Adrenal gland (tissue), 5 donors: ENCODE measurements around the gene GSG1L2.

Experiments
- POLR2A ChIP-seq, 2 donors: fragments of 450-650 bp; IDR thresholded peaks; one replicate each; pipeline ENCODE4 v1.6.1; 2017; ENCODE audit warnings: antibody characterized with exemption in 2 of 2, mild to moderate bottlenecking in 2 of 2, moderate library complexity in 1 of 2
- TF ChIP-seq, protein P1 (sequence below), 6 experiments: fragments of 450-650 bp in 4 of 6; fragments of 200-600 bp in 2 of 6; sonication (generic) in 1 of 6; IDR thresholded peaks; 1 replicate in 5 of 6; 2 replicates in 1 of 6; pipeline versions ENCODE4 v1.5.1 to v1.8.0; 2016 to 2021; ENCODE audit warnings: antibody characterized with exemption in 6 of 6, mild to moderate bottlenecking in 2 of 6, moderate library complexity in 1 of 6
- donor health status: DM: no; HTN: no; CAD: no.

DNA sequence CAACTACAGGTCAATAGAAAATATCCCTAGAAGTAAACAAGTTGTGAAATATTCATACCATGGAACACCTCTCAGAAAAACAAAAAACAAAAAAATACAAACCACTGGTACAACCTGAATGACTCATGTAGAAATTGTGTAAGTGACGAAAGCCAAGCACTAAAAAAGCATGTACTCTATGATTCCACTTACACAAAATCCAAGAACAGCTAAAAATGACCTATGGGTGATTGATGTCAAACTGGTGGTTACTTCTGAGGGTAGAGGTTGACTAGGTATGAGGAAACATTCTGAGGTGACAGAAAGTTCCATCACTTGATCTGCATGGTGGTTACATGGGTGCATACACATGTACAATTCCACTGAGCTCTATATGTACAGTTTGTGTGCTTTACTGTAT is 61.6 kb downstream of the GSG1L2 start:
- TF ChIP-seq, protein P1, sequence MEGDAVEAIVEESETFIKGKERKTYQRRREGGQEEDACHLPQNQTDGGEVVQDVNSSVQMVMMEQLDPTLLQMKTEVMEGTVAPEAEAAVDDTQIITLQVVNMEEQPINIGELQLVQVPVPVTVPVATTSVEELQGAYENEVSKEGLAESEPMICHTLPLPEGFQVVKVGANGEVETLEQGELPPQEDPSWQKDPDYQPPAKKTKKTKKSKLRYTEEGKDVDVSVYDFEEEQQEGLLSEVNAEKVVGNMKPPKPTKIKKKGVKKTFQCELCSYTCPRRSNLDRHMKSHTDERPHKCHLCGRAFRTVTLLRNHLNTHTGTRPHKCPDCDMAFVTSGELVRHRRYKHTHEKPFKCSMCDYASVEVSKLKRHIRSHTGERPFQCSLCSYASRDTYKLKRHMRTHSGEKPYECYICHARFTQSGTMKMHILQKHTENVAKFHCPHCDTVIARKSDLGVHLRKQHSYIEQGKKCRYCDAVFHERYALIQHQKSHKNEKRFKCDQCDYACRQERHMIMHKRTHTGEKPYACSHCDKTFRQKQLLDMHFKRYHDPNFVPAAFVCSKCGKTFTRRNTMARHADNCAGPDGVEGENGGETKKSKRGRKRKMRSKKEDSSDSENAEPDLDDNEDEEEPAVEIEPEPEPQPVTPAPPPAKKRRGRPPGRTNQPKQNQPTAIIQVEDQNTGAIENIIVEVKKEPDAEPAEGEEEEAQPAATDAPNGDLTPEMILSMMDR (IDR thresholded peaks at IDR 0.05), result no peak
- no peak for TF ChIP-seq POLR2A (IDR thresholded peaks at IDR 0.05)
